Lung (tissue), 12 donors: ENCODE results near the gene KDM4C. TPM values are rescaled to one million over a fixed set of nuclear protein-coding genes. Genes with fewer than 3 reads are reported as not detected.

Experiments
- ATAC-seq: fragments of 200-7000 bp; cut with Tn5 transposase; one replicate; pipeline ENCODE4 v1.9.1; 2020; ENCODE audit warnings: moderate number of reproducible peaks; ENCODE audit not compliant: insufficient read depth, low FRiP score
- DNase-seq, 3 donors: peaks; one replicate each; pipeline ENCODE4 v3.0.0-alpha.2; 2013 to 2017
- H3K27ac ChIP-seq, 2 donors: one replicate each; pipeline ENCODE4 v1.5.1; 2013; ENCODE audit warnings: mild to moderate bottlenecking in 2 of 2, moderate library complexity in 2 of 2, control low read depth in 1 of 2, inconsistent platforms in 1 of 2, low read depth in 1 of 2, low read length in 1 of 2
- H3K27me3 ChIP-seq, 3 donors: one replicate each; pipeline ENCODE4 v1.5.1; 2013; ENCODE audit warnings: low read length in 2 of 3; ENCODE audit not compliant: control insufficient read depth in 3 of 3, insufficient read depth in 3 of 3
- H3K36me3 ChIP-seq, 4 donors: one replicate each; pipeline ENCODE4 v1.5.1; 2013; ENCODE audit warnings: low read length in 4 of 4, mild to moderate bottlenecking in 1 of 4, moderate library complexity in 1 of 4; ENCODE audit not compliant: control insufficient read depth in 4 of 4, insufficient read depth in 4 of 4
- H3K4me1 ChIP-seq, 5 donors: one replicate each; pipeline ENCODE4 v1.5.1; 2013; ENCODE audit warnings: low read length in 5 of 5, mild to moderate bottlenecking in 2 of 5, moderate library complexity in 1 of 5; ENCODE audit not compliant: control insufficient read depth in 5 of 5, insufficient read depth in 5 of 5
- H3K4me3 ChIP-seq: one replicate; pipeline ENCODE4 v1.5.1; 2013; ENCODE audit warnings: mild to moderate bottlenecking, control low read depth, moderate library complexity
- H3K9ac ChIP-seq, 2 donors: one replicate each; pipeline ENCODE4 v1.5.1; 2013; ENCODE audit warnings: low read length in 2 of 2, control low read depth in 1 of 2; ENCODE audit not compliant: insufficient read depth in 1 of 2
- H3K9me3 ChIP-seq, 4 donors: one replicate each; pipeline ENCODE4 v1.5.1; 2013; ENCODE audit warnings: low read length in 3 of 4, mild to moderate bottlenecking in 1 of 4, moderate library complexity in 1 of 4; ENCODE audit not compliant: control insufficient read depth in 4 of 4, insufficient read depth in 3 of 4
- WGBS, 2 donors: extraction: QIAGEN DNeasy Blood & Tissue Kit; methylation state at CpG; one replicate each; pipeline ENCODE4 v1.1.7; 2013; 5-methylcytosine and 5-hydroxymethylcytosine counted together
- polyA plus RNA-seq, 2 donors: library from polyadenylated mRNA; stranded (reverse); fragments of 200-250 nt; gene quantifications; one replicate each; pipeline ENCODE4 v1.2.1, GENCODE V29; 2013
- total RNA-seq, 2 donors: library from RNA; depleted of rRNA in 1 of 2; stranded (reverse); fragments of >200 nt in 1 of 2; gene quantifications; one replicate each; pipeline ENCODE4 v1.2.1, GENCODE V29; 2014 to 2021
- TF ChIP-seq, protein P1 (sequence below): IDR thresholded peaks from 2 replicates; pipeline ENCODE4 v1.5.1; 2012; ENCODE audit warnings: mild to moderate bottlenecking; ENCODE audit errors: control extremely low read depth, extremely low read depth
- donor health status: control.
- donor health status: control.
- donor health status: Bipolar disorder and iron deficiency.
- donor health status: healthy.
- donor health status: DM: yes; HTN: yes; CAD: no.

KDM4C gene
- total and polyA plus RNA-seq, 4 donors: 7.1 to 78.5 (median 25.0) TPM

GRCh38 chr9:7150153-7150890, 392.5 kb downstream of the KDM4C start:
- Histone ChIP-seq H3K36me3 (peaks cover 0 to 5% (median 0%) of the 10 kb centered on the region in 4 donors), H3K9ac (no peak overlapping the region), H3K27ac (no peak overlapping the region), H3K9me3 (peaks cover 0 to 5% (median 0%) of the 10 kb centered on the region in 4 donors), H3K4me3 (no peak overlapping the region), H3K27me3 (peaks cover 0 to 14% (median 0%) of the 10 kb centered on the region in 3 donors), H3K4me1 (peaks cover 5 to 27% (median 7%) of the 10 kb centered on the region in 5 donors)
- 34 to 62% methylated on average over 8 of the region's 8 CpGs for WGBS, 2 donors
- DNase-seq (no peak), ATAC-seq (no peak)
- TF ChIP-seq, protein P1, sequence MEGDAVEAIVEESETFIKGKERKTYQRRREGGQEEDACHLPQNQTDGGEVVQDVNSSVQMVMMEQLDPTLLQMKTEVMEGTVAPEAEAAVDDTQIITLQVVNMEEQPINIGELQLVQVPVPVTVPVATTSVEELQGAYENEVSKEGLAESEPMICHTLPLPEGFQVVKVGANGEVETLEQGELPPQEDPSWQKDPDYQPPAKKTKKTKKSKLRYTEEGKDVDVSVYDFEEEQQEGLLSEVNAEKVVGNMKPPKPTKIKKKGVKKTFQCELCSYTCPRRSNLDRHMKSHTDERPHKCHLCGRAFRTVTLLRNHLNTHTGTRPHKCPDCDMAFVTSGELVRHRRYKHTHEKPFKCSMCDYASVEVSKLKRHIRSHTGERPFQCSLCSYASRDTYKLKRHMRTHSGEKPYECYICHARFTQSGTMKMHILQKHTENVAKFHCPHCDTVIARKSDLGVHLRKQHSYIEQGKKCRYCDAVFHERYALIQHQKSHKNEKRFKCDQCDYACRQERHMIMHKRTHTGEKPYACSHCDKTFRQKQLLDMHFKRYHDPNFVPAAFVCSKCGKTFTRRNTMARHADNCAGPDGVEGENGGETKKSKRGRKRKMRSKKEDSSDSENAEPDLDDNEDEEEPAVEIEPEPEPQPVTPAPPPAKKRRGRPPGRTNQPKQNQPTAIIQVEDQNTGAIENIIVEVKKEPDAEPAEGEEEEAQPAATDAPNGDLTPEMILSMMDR: no peak

DNA sequence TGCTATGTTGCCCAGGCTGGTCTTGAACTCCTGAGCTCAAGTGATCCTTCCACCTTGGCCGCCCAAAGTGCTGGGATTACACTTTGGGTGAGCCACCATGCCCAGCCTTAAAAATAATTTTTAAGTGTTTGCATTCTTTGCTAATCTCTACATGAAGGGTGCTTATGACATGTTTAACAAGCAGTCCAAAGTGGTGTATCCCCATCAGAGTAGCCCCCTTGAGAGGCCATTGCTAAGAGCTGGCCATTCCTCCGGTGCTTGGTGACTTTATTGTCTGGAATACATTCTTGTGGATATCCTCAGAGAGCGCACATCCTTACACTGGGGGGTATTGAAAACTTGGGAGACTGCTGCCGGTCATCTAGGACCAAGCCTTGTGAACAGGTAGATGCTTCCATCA, 395.4 kb downstream of the KDM4C start:
- no peak overlapping the region for H3K9ac ChIP-seq
- DNase-seq (no peak), ATAC-seq (peak; percentile 42)
- peaks cover 0 to 3% (median 0%) of the 10 kb centered on the region in 4 donors for H3K9me3 ChIP-seq
- H3K36me3 ChIP-seq: peaks cover 0 to 5% (median 0%) of the 10 kb centered on the region in 4 donors
- 69 to 94% methylated on average over 4 of the region's 4 CpGs for WGBS, 2 donors
- H3K4me3 ChIP-seq: no peak overlapping the region
- TF ChIP-seq, protein P1: no peak
- H3K27me3 ChIP-seq: peaks cover 0 to 11% (median 0%) of the 10 kb centered on the region in 3 donors
- H3K27ac ChIP-seq: no peak overlapping the region
- H3K4me1 ChIP-seq: peaks cover 0 to 19% (median 6%) of the 10 kb centered on the region in 5 donors

DNA sequence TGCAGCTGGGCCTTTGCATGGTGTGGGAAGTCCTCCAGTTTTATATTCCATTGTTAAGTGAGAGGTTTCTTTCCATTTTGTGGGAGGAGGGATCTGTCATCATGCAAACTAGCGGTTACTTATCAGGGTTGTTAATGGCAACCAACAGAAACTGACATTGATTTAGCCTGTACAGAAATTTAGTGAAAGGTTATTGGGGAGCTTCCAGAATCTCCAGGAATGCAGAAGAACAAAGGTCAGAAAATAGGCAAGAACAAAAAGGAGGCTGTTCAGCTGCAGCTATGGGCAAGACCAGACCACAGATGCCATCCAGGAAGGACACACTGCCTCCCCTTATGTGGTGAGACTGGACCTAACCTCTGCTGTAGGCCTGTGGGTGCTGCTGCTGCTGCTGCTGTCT, 395.8 kb downstream of the KDM4C start:
- H3K4me3 ChIP-seq: no peak overlapping the region
- ATAC-seq (peak; percentile 24), DNase-seq (no peak)
- no peak overlapping the region for H3K9ac ChIP-seq
- no peak overlapping the region for H3K27ac ChIP-seq
- no peaks in the 10 kb centered on the region for H3K9me3 ChIP-seq
- H3K27me3 ChIP-seq: peaks cover 0 to 11% (median 0%) of the 10 kb centered on the region in 3 donors
- TF ChIP-seq, protein P1: no peak
- WGBS, 2 donors: 70 to 92% methylated on average over 1 of the region's 1 CpG
- H3K4me1 ChIP-seq: peaks cover 0 to 19% (median 6%) of the 10 kb centered on the region in 5 donors
- peaks cover 0 to 1% (median 0%) of the 10 kb centered on the region in 4 donors for H3K36me3 ChIP-seq
